ENCODE data around the gene NCLN. TPM values are rescaled to one million over a fixed set of nuclear protein-coding genes. Genes with fewer than 3 reads are reported as not detected.
A peak's percentile ranks its signal among the peaks of the same experiment; 100 is the strongest.

Gene NCLN
- total and polyA plus RNA-seq, 9 donors, result 14.9 to 37.4 (median 32.4) TPM

GRCh38 chr19:3183721-3184641 is 1.7 kb upstream of the NCLN start:
- 83% methylated on average over 10 of the region's 13 CpGs for WGBS (ENCODE audit: insufficient coverage)
- Histone ChIP-seq H3K9me3 (replicated peaks; ENCODE audit: control insufficient read depth, low read depth, low read length) (no peaks in the 10 kb centered on the region), H3K4me3 (ENCODE audit: low read length) (no peak overlapping the region), H3K4me1 (ENCODE audit: control insufficient read depth, insufficient read depth, low read length) (peaks cover 14% of the 10 kb centered on the region), H3K27ac (ENCODE audit: low read length) (no peak overlapping the region), H3K36me3 (ENCODE audit: control insufficient read depth, insufficient read depth, low read length) (peaks cover 6% of the 10 kb centered on the region), H3K27me3 (ENCODE audit: control insufficient read depth, insufficient read depth, low read length) (no peaks in the 10 kb centered on the region)
- DNase-seq, result no peak

GRCh38 chr19:3184847-3185460 is 776 bp upstream of the NCLN start:
- Histone ChIP-seq H3K4me1 (ENCODE audit: control insufficient read depth, insufficient read depth, low read length) (peaks cover 14% of the 10 kb centered on the region), H3K27me3 (ENCODE audit: control insufficient read depth, insufficient read depth, low read length) (no peaks in the 10 kb centered on the region), H3K36me3 (ENCODE audit: control insufficient read depth, insufficient read depth, low read length) (peaks cover 6% of the 10 kb centered on the region), H3K27ac (ENCODE audit: low read length) (peak overlapping the region; percentile 83), H3K4me3 (ENCODE audit: low read length) (peak overlapping the region; percentile 71), H3K9me3 (replicated peaks; ENCODE audit: control insufficient read depth, low read depth, low read length) (no peaks in the 10 kb centered on the region)
- 17% methylated on average over 8 of the region's 14 CpGs for WGBS (ENCODE audit: insufficient coverage)
- DNase-seq, result no peak

GRCh38 chr19:3186160-3186688 is 494 bp downstream of the NCLN start:
- 0% methylated on average over 38 of the region's 38 CpGs for WGBS (ENCODE audit: insufficient coverage)
- Histone ChIP-seq H3K27me3 (ENCODE audit: control insufficient read depth, insufficient read depth, low read length) (no peaks in the 10 kb centered on the region), H3K4me3 (ENCODE audit: low read length) (peak overlapping the region; percentile 71), H3K4me1 (ENCODE audit: control insufficient read depth, insufficient read depth, low read length) (peaks cover 14% of the 10 kb centered on the region), H3K27ac (ENCODE audit: low read length) (no peak overlapping the region), H3K36me3 (ENCODE audit: control insufficient read depth, insufficient read depth, low read length) (peaks cover 6% of the 10 kb centered on the region), H3K9me3 (replicated peaks; ENCODE audit: control insufficient read depth, low read depth, low read length) (no peaks in the 10 kb centered on the region)
- no peak for DNase-seq

- Histone ChIP-seq H3K27me3 (ENCODE audit: control insufficient read depth, insufficient read depth, low read length) (no peaks in the 10 kb centered on the region), H3K36me3 (ENCODE audit: control insufficient read depth, insufficient read depth, low read length) (peaks cover 6% of the 10 kb centered on the region), H3K9me3 (replicated peaks; ENCODE audit: control insufficient read depth, low read depth, low read length) (no peaks in the 10 kb centered on the region), H3K4me1 (ENCODE audit: control insufficient read depth, insufficient read depth, low read length) (peaks cover 14% of the 10 kb centered on the region), H3K27ac (ENCODE audit: low read length) (no peak overlapping the region), H3K4me3 (ENCODE audit: low read length) (peak overlapping the region; percentile 71)
- DNase-seq, result no peak
- WGBS (ENCODE audit: insufficient coverage), result 67% methylated on average over 23 of the region's 23 CpGs
Observed at GRCh38 chr19:3186891-3187661, 1.3 kb downstream of the NCLN start.

GRCh38 chr19:3187662-3188511 is 2.2 kb downstream of the NCLN start:
- no peak overlapping the region for H3K4me3 ChIP-seq (ENCODE audit: low read length)
- peaks cover 14% of the 10 kb centered on the region for H3K4me1 ChIP-seq (ENCODE audit: control insufficient read depth, insufficient read depth, low read length)
- no peaks in the 10 kb centered on the region for H3K9me3 ChIP-seq (replicated peaks; ENCODE audit: control insufficient read depth, low read depth, low read length)
- 83% methylated on average over 34 of the region's 36 CpGs for WGBS (ENCODE audit: insufficient coverage)
- DNase-seq, result no peak
- no peak overlapping the region for H3K27ac ChIP-seq (ENCODE audit: low read length)
- peaks cover 6% of the 10 kb centered on the region for H3K36me3 ChIP-seq (ENCODE audit: control insufficient read depth, insufficient read depth, low read length)
- H3K27me3 ChIP-seq (ENCODE audit: control insufficient read depth, insufficient read depth, low read length), result no peaks in the 10 kb centered on the region

GRCh38 chr19:3188627-3189596 is 3.2 kb downstream of the NCLN start:
- H3K4me3 ChIP-seq (ENCODE audit: low read length), result no peak overlapping the region
- no peak overlapping the region for H3K27ac ChIP-seq (ENCODE audit: low read length)

GRCh38 chr19:3189702-3190469 is 4.2 kb downstream of the NCLN start:
- Histone ChIP-seq H3K27ac (ENCODE audit: low read length) (no peak overlapping the region), H3K4me1 (ENCODE audit: control insufficient read depth, insufficient read depth, low read length) (peaks cover 14% of the 10 kb centered on the region), H3K27me3 (ENCODE audit: control insufficient read depth, insufficient read depth, low read length) (no peaks in the 10 kb centered on the region), H3K36me3 (ENCODE audit: control insufficient read depth, insufficient read depth, low read length) (peaks cover 13% of the 10 kb centered on the region), H3K4me3 (ENCODE audit: low read length) (no peak overlapping the region), H3K9me3 (replicated peaks; ENCODE audit: control insufficient read depth, low read depth, low read length) (no peaks in the 10 kb centered on the region)
- WGBS (ENCODE audit: insufficient coverage), result 82% methylated on average over 22 of the region's 28 CpGs
- DNase-seq, result no peak

More at GRCh38 chr19:3188627-3189596, 3.2 kb downstream of the NCLN start:
- Histone ChIP-seq H3K36me3 (ENCODE audit: control insufficient read depth, insufficient read depth, low read length) (peaks cover 10% of the 10 kb centered on the region), H3K27me3 (ENCODE audit: control insufficient read depth, insufficient read depth, low read length) (no peaks in the 10 kb centered on the region), H3K9me3 (replicated peaks; ENCODE audit: control insufficient read depth, low read depth, low read length) (no peaks in the 10 kb centered on the region), H3K4me1 (ENCODE audit: control insufficient read depth, insufficient read depth, low read length) (peaks cover 14% of the 10 kb centered on the region)
- DNase-seq, result no peak
- WGBS (ENCODE audit: insufficient coverage), result 91% methylated on average over 21 of the region's 35 CpGs

GRCh38 chr19:3190470-3190770 is 4.7 kb downstream of the NCLN start:
- Histone ChIP-seq H3K4me1 (ENCODE audit: control insufficient read depth, insufficient read depth, low read length) (peaks cover 12% of the 10 kb centered on the region), H3K4me3 (ENCODE audit: low read length) (no peak overlapping the region), H3K36me3 (ENCODE audit: control insufficient read depth, insufficient read depth, low read length) (peaks cover 15% of the 10 kb centered on the region), H3K27me3 (ENCODE audit: control insufficient read depth, insufficient read depth, low read length) (no peaks in the 10 kb centered on the region), H3K27ac (ENCODE audit: low read length) (no peak overlapping the region), H3K9me3 (replicated peaks; ENCODE audit: control insufficient read depth, low read depth, low read length) (no peaks in the 10 kb centered on the region)
- 88% methylated on average over 17 of the region's 18 CpGs for WGBS (ENCODE audit: insufficient coverage)
- DNase-seq, result no peak
